SW 1271 (cell line): Measurements from ENCODE around the gene RASGRP4.
"Not testable (repeated sequence)": the region's sequence is repeated elsewhere in the genome, so short reads cannot be mapped to it uniquely, and the experiment has no call there.

Experiments used
- DNase-seq, 2 experiments: peaks; one replicate each; lab custom pipeline; 2025; lab: John Stamatoyannopoulos, UW

RASGRP4 gene

GRCh38 chr19:38445362-38445761, 19.3 kb upstream of the RASGRP4 start:
- DNase-seq = no peak

DNA sequence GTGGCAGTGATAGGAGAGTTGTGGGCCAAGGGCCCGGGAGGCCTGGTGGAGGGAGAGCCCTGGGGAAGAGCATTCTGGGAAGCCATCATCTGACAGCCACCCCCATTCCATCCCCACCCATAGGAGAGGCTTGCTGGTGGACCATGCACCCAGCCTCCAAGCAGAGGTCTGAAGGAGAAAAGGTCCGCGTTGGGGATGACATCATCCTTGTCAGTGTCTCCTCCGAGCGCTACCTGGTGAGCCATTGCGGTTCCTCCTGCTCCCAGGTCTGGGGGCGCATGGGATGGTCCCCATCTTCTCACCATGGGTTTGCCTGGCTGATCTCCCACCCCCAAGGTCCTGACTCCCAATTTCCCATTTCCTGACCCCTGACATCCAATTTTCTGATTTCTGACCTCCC, 18.0 kb upstream of the RASGRP4 start:
- DNase-seq = no peak

- no peak for DNase-seq
These were observed 17.5 kb upstream of the RASGRP4 start for GRCh38 chr19:38443458-38443999.

DNA sequence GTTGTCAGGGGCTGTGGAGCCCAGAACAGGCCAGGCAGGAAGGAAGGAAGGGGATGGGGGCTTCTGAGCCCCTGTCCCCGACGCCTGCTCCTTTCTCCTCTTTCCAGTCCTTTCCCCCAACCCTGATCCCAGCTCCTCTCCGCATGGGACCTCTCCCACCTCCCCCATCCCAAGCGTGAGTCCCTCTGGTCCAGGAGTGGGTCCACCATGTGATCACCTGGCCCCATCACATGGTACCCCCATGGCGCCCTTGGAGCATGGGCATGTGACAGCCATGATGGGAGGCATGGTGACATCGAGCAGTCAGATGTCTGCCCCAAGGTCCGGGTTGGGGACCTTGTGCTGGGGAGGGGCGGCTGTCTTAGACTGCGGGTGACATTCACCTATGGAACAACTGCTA, 16.7 kb upstream of the RASGRP4 start:
- DNase-seq = no peak

DNA sequence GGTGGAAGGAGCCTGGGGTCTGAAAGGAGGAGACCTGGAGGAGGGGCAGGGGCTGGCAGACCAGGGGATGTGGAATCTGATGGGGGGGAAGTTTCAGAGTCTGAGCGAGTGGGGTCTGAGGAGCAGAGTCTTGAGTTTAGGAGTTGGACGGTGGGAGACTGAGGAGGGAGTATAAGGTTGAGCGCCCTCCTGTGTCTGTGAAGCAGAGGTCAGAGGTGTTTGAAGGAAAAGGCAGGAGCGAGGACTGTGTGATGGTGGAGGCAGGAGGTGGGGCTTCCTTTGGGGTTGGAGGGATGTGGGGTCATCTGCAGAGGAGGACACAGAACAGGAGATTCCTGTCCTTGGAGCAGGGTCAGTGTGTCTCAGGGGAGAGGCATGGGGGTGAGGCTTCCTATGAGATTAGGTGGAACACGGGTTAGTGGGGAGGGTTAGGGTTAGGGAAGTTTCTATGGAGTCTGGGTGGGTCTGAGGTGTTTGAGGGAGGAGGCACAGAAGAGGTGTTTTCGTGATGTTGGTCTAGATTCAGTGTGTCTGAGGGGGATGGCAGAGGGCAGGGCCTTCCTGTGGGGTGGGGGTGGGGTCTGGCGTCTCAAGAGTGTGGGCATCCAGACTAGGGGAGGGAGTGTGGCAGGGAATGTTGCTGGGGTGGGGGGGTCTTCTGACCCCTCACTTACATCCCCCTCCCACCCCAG, 15.8 kb upstream of the RASGRP4 start:
- no peak for DNase-seq

DNA sequence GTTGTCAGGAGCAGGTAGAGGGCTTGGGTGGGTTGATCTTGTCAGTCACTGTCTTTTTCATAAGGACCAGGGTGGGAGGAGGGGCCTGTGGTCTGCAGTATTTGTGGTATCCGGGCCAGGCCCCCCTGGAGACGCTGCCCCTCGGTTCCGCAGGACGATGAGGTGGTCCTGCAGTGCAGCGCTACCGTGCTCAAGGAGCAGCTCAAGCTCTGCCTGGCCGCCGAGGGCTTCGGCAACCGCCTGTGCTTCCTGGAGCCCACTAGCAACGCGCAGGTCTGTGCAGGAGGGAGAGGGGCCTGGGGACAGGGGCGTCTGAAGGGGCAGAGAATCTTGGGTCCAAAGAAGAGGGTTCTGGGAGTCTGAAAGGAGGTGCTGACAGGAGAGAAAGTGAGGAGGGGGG, 14.6 kb upstream of the RASGRP4 start:
- no peak for DNase-seq

GRCh38 chr19:38437917-38438316, 11.9 kb upstream of the RASGRP4 start:
- DNase-seq = no peak

- DNase-seq = no peak
These were observed 11.3 kb upstream of the RASGRP4 start for GRCh38 chr19:38437295-38437694.

DNA sequence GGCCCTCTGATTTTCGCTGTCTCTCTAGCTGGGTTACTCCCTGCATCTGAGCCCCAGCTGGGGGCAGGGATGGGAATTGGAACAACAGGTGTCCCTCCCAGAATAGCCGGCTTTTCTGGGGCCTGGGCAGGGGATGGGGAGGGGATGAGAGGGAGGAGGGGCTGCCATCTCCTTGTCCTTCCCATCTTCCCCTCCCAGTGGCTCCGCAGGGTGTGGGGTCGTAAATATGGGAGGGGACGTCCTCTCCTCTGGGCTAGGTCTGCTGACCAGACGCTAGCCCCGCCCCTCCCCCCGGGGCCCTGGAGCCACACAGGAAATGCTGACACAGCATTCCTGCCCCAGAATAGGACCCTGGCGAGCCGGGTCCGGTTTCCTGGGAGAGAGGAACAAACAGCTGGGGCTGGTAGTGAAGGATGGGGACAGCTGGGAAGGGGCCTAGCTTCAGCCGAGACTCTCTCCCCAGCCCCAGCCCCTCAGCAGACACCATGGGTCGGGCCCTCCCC, 8.6 kb upstream of the RASGRP4 start:
- no peak for DNase-seq

- no peak for DNase-seq
These were observed 7.3 kb upstream of the RASGRP4 start, which contains the start of gene RYR1 for GRCh38 chr19:38433268-38433733. RYR1 (plus strand) TSS chr19:38433691; CDS start chr19:38433830, 139 bp downstream.

- no peak for DNase-seq
These were observed 4.9 kb upstream of the RASGRP4 start for GRCh38 chr19:38430931-38431330.

GRCh38 chr19:38429811-38430156, 3.8 kb upstream of the RASGRP4 start:
- DNase-seq = no peak

- DNase-seq = no peak
These were observed 3.2 kb upstream of the RASGRP4 start for GRCh38 chr19:38429055-38429810.

- not testable (repeated sequence) for DNase-seq
These were observed 1.1 kb upstream of the RASGRP4 start for GRCh38 chr19:38427035-38427677.

DNA sequence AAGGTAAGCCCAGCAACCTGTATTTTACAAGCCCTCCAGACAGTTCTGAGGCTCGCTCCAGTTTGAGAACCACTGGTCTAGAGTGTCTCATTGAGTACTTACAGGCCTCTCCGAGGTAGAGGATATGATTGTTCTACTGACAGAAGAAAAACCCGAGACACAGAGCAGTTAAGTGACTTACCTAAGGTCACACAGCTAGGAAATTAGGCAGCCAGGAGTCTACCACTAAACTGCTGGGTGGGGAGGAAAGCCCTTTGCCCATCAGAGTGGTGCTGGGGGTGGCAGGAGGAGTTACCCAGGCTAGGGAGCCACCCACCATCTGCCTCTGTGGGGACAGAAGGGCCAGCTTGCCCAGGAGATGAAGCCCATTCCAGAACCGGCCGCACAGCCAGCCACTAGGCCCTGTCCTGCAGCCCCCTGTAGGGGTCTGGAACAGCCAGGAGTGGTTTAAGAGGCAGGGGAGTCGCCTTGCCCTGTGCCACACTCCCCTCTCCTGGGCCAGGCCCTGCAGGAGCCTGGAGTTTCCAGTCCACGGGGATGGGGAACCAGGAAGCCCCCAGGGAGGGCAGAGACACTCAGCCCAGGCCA, 703 bp downstream of the RASGRP4 start:
- DNase-seq = no peak

GRCh38 chr19:38424272-38424671, 1.7 kb downstream of the RASGRP4 start:
- no peak for DNase-seq

DNA sequence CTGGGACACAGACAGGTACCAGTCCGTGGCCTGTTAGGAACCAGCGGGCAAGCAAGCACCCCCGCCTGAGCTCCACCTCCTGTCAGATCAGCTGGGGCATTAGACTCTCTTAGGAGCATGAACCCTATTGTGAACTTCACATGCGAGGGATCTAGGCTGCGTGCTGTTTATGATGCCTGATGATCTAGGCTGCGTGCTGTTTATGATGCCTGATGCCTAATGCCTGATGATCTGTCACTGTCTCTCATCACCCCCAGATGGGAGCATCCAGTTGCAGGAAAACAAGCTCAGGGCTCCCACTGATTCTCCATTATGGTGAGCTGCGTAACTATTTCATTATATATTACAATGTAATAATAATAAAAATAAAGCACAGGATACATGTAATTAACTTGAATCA, 3.6 kb downstream of the RASGRP4 start:
- DNase-seq = no peak

DNA sequence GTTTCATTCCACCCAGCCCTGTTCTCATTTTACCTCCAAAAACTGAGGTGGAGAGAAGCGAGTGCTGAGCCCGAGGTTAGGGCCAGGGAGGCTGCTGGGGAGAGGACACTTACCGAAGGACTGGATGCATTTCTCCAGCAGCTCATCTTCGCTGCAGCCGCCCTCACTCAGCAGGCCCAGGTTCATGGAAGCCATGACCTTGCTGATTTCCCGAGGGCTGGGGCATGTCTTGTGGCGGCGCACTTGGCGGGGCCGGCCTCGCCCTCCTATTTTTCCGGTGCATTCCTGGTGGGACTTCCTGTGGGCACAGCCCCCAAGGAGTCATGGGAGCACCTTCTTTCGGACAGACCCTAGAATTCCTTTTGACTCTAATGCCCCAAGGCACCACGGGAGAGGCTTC, 4.2 kb downstream of the RASGRP4 start:
- no peak for DNase-seq

DNA sequence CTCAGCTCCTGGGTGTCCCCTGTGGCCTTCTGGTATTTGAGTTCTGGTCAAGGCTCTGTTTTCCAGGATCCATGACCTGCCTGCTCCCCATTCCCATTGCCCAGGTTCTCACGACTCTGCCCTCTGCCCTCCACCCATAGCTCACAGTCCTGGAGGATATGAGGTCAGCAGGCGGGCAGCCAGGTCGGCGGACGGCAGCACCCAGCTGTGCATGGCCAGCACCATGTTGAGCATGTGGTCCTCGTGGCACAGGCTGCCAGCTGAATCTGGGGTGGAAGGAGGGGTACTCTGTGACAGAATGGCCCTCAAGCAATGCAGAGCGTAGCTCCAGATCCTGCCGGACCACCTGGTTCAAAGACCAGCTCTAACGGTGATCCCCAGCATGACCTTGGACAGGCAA, 5.1 kb downstream of the RASGRP4 start:
- no peak for DNase-seq

GRCh38 chr19:38417544-38418506, 8.2 kb downstream of the RASGRP4 start:
- no peak for DNase-seq

DNA sequence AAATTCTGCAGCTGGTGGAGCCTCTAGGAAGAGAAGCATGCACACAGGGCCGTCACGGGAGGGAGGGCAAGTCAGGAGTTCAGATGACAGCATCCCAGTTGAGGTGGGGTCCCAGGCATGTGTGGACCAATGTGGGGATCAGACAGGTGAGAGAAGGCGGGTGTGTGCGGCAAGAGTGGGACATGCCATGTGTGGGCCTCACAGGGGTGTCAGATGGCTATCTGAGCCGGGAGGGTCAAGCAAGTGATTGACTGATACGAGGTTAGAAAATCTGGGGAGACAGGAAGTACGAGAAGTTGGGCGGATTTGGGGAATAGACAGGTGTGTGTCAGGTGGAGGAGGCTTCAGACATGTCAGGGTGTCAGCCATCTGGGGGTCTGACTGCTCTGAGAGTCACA, 8.9 kb downstream of the RASGRP4 start:
- DNase-seq = no peak
